ENCODE results near the gene FANK1. TPM values are rescaled to one million over a fixed set of nuclear protein-coding genes. Genes with fewer than 3 reads are reported as not detected.

FANK1 gene
- total RNA-seq, 5 donors from 2014 or later (not counting 1 experiment from before 2014, with no cell fraction given), result 1.3 to 3.3 (median 2.2) TPM; not detected in 1

- POLR2A ChIA-PET, result no interaction called here
- no peak for DNase-seq
- H3K9me3 ChIP-seq, result no peaks in the 10 kb centered on the region
- CTCF ChIA-PET, result interaction anchor here (0.6 to 0.9 kb wide), 2 partner anchors 461 to 1869 kb away, joined by 3 read pairs; no protein-coding TSS in a partner anchor
- H3K4me1 ChIP-seq (ENCODE audit: control insufficient read depth in 1 of 2, extremely low read depth in 1 of 2, insufficient read depth in 2 of 2, low read length in 2 of 2), result no peaks in the 10 kb centered on the region
- no peak overlapping the region for H3K27ac ChIP-seq (ENCODE audit: low read length)
- H3K27me3 Mint-ChIP-seq, result peaks cover 3 to 16% of the 10 kb centered on the region in 2 donors
- H3K9me3 Mint-ChIP-seq, result no peaks in the 10 kb centered on the region
- H3K27me3 ChIP-seq (replicated peaks in 1 of 2; ENCODE audit: control insufficient read depth in 2 of 2, extremely low read depth in 1 of 2, insufficient read depth in 2 of 2, low read length in 1 of 2), result peaks cover 0 to 5% of the 10 kb centered on the region in 2 experiments
- H3K36me3 Mint-ChIP-seq, result no peaks in the 10 kb centered on the region
- H3K4me1 Mint-ChIP-seq, result peaks cover 0 to 2% (median 0%) of the 10 kb centered on the region in 3 donors
- no peak overlapping the region for H3K4me3 ChIP-seq (ENCODE audit: control insufficient read depth in 1 of 2, extremely low read depth in 1 of 2, low read length in 1 of 2)
- no peak overlapping the region for H3K27ac Mint-ChIP-seq
- 66% methylated on average over 2 of the region's 5 CpGs for WGBS (ENCODE audit: insufficient coverage)
- H3K4me3 Mint-ChIP-seq, result no peak overlapping the region
- no peaks in the 10 kb centered on the region for H3K36me3 ChIP-seq (ENCODE audit: control insufficient read depth in 2 of 2, extremely low read depth in 1 of 2, insufficient read depth in 1 of 2, low read length in 1 of 2)
- no peak for ATAC-seq (replicated peaks in 1 of 4)
Observed at GRCh38 chr10:125985557-125986240, 89.3 kb downstream of the FANK1 start.

GRCh38 chr10:125989791-125990190, 93.4 kb downstream of the FANK1 start:
- ATAC-seq (replicated peaks in 1 of 4), result no peak
- Histone ChIP-seq H3K36me3 (ENCODE audit: control insufficient read depth in 2 of 2, extremely low read depth in 1 of 2, insufficient read depth in 1 of 2, low read length in 1 of 2) (no peaks in the 10 kb centered on the region), H3K4me1 (ENCODE audit: control insufficient read depth in 1 of 2, extremely low read depth in 1 of 2, insufficient read depth in 2 of 2, low read length in 2 of 2) (no peaks in the 10 kb centered on the region), H3K27ac (ENCODE audit: low read length) (no peak overlapping the region), H3K27me3 (replicated peaks in 1 of 2; ENCODE audit: control insufficient read depth in 2 of 2, extremely low read depth in 1 of 2, insufficient read depth in 2 of 2, low read length in 1 of 2) (peaks cover 0 to 5% of the 10 kb centered on the region in 2 experiments), H3K4me3 (ENCODE audit: control insufficient read depth in 1 of 2, extremely low read depth in 1 of 2, low read length in 1 of 2) (no peak overlapping the region), H3K9me3 (no peaks in the 10 kb centered on the region)
- Mint-ChIP-seq H3K4me3 (no peak overlapping the region), H3K9me3 (no peaks in the 10 kb centered on the region), H3K27me3 (peaks cover 0 to 1% of the 10 kb centered on the region in 2 donors), H3K36me3 (no peaks in the 10 kb centered on the region), H3K27ac (no peak overlapping the region), H3K4me1 (no peaks in the 10 kb centered on the region)
- WGBS (ENCODE audit: insufficient coverage), result 93% methylated on average over 4 of the region's 5 CpGs
- no peak for DNase-seq
- POLR2A ChIA-PET, result no interaction called here
- CTCF ChIA-PET, result no interaction called here

- no peak overlapping the region for H3K4me3 Mint-ChIP-seq
- no peaks in the 10 kb centered on the region for H3K4me1 Mint-ChIP-seq
- Histone ChIP-seq H3K9me3 (no peaks in the 10 kb centered on the region), H3K27ac (ENCODE audit: low read length) (no peak overlapping the region), H3K4me3 (ENCODE audit: control insufficient read depth in 1 of 2, extremely low read depth in 1 of 2, low read length in 1 of 2) (no peak overlapping the region), H3K36me3 (ENCODE audit: control insufficient read depth in 2 of 2, extremely low read depth in 1 of 2, insufficient read depth in 1 of 2, low read length in 1 of 2) (no peaks in the 10 kb centered on the region), H3K27me3 (replicated peaks in 1 of 2; ENCODE audit: control insufficient read depth in 2 of 2, extremely low read depth in 1 of 2, insufficient read depth in 2 of 2, low read length in 1 of 2) (peaks cover 0 to 5% of the 10 kb centered on the region in 2 experiments), H3K4me1 (ENCODE audit: control insufficient read depth in 1 of 2, extremely low read depth in 1 of 2, insufficient read depth in 2 of 2, low read length in 2 of 2) (no peaks in the 10 kb centered on the region)
- H3K27ac Mint-ChIP-seq, result no peak overlapping the region
- DNase-seq (no peak), ATAC-seq (replicated peaks in 1 of 4) (no peak)
- peaks cover 4% of the 10 kb centered on the region in 2 donors for H3K27me3 Mint-ChIP-seq
- no peaks in the 10 kb centered on the region for H3K9me3 Mint-ChIP-seq
- ChIA-PET CTCF (no interaction called here), POLR2A (no interaction called here)
- 93% methylated on average over 2 of the region's 2 CpGs for WGBS (ENCODE audit: insufficient coverage)
- no peaks in the 10 kb centered on the region for H3K36me3 Mint-ChIP-seq
Observed at GRCh38 chr10:125990974-125991373, 94.6 kb downstream of the FANK1 start.

GRCh38 chr10:125991392-125991791, 95.0 kb downstream of the FANK1 start:
- Mint-ChIP-seq H3K4me1 (no peaks in the 10 kb centered on the region), H3K36me3 (no peaks in the 10 kb centered on the region), H3K9me3 (no peaks in the 10 kb centered on the region), H3K4me3 (no peak overlapping the region), H3K27me3 (peaks cover 4% of the 10 kb centered on the region in 2 donors), H3K27ac (no peak overlapping the region)
- Histone ChIP-seq H3K9me3 (no peaks in the 10 kb centered on the region), H3K4me3 (ENCODE audit: control insufficient read depth in 1 of 2, extremely low read depth in 1 of 2, low read length in 1 of 2) (no peak overlapping the region), H3K27ac (ENCODE audit: low read length) (no peak overlapping the region), H3K27me3 (replicated peaks in 1 of 2; ENCODE audit: control insufficient read depth in 2 of 2, extremely low read depth in 1 of 2, insufficient read depth in 2 of 2, low read length in 1 of 2) (peaks cover 0 to 5% of the 10 kb centered on the region in 2 experiments), H3K36me3 (ENCODE audit: control insufficient read depth in 2 of 2, extremely low read depth in 1 of 2, insufficient read depth in 1 of 2, low read length in 1 of 2) (no peaks in the 10 kb centered on the region), H3K4me1 (ENCODE audit: control insufficient read depth in 1 of 2, extremely low read depth in 1 of 2, insufficient read depth in 2 of 2, low read length in 2 of 2) (no peaks in the 10 kb centered on the region)
- ChIA-PET CTCF (no interaction called here), POLR2A (no interaction called here)
- ATAC-seq (replicated peaks in 1 of 4), result no peak
- WGBS (ENCODE audit: insufficient coverage), result no CpG with 5 or more reads among the region's 1 CpG
- DNase-seq, result no peak

- Mint-ChIP-seq H3K27me3 (peaks cover 4 to 5% of the 10 kb centered on the region in 2 donors), H3K9me3 (no peaks in the 10 kb centered on the region), H3K36me3 (no peaks in the 10 kb centered on the region), H3K4me1 (no peaks in the 10 kb centered on the region), H3K27ac (no peak overlapping the region), H3K4me3 (no peak overlapping the region)
- CTCF ChIA-PET, result no interaction called here
- H3K4me3 ChIP-seq (ENCODE audit: control insufficient read depth in 1 of 2, extremely low read depth in 1 of 2, low read length in 1 of 2), result no peak overlapping the region
- no peaks in the 10 kb centered on the region for H3K36me3 ChIP-seq (ENCODE audit: control insufficient read depth in 2 of 2, extremely low read depth in 1 of 2, insufficient read depth in 1 of 2, low read length in 1 of 2)
- H3K9me3 ChIP-seq, result no peaks in the 10 kb centered on the region
- H3K4me1 ChIP-seq (ENCODE audit: control insufficient read depth in 1 of 2, extremely low read depth in 1 of 2, insufficient read depth in 2 of 2, low read length in 2 of 2), result no peaks in the 10 kb centered on the region
- no peak for DNase-seq
- peaks cover 0 to 5% of the 10 kb centered on the region in 2 experiments for H3K27me3 ChIP-seq (replicated peaks in 1 of 2; ENCODE audit: control insufficient read depth in 2 of 2, extremely low read depth in 1 of 2, insufficient read depth in 2 of 2, low read length in 1 of 2)
- no peak for ATAC-seq (replicated peaks in 1 of 4)
- H3K27ac ChIP-seq (ENCODE audit: low read length), result no peak overlapping the region
- POLR2A ChIA-PET, result no interaction called here
- 90% methylated on average over 3 of the region's 7 CpGs for WGBS (ENCODE audit: insufficient coverage)
Observed at GRCh38 chr10:125992254-125992653, 95.9 kb downstream of the FANK1 start.

GRCh38 chr10:125994601-125995000, 98.2 kb downstream of the FANK1 start:
- Histone ChIP-seq H3K27me3 (replicated peaks in 1 of 2; ENCODE audit: control insufficient read depth in 2 of 2, extremely low read depth in 1 of 2, insufficient read depth in 2 of 2, low read length in 1 of 2) (peaks cover 0 to 2% of the 10 kb centered on the region in 2 experiments), H3K9me3 (no peaks in the 10 kb centered on the region), H3K4me3 (ENCODE audit: control insufficient read depth in 1 of 2, extremely low read depth in 1 of 2, low read length in 1 of 2) (no peak overlapping the region), H3K36me3 (ENCODE audit: control insufficient read depth in 2 of 2, extremely low read depth in 1 of 2, insufficient read depth in 1 of 2, low read length in 1 of 2) (no peaks in the 10 kb centered on the region), H3K27ac (ENCODE audit: low read length) (no peak overlapping the region), H3K4me1 (ENCODE audit: control insufficient read depth in 1 of 2, extremely low read depth in 1 of 2, insufficient read depth in 2 of 2, low read length in 2 of 2) (no peaks in the 10 kb centered on the region)
- 95% methylated on average over 4 of the region's 6 CpGs for WGBS (ENCODE audit: insufficient coverage)
- POLR2A ChIA-PET, result no interaction called here
- DNase-seq, result no peak
- Mint-ChIP-seq H3K27me3 (peaks cover 4 to 5% of the 10 kb centered on the region in 2 donors), H3K27ac (no peak overlapping the region), H3K9me3 (no peaks in the 10 kb centered on the region), H3K36me3 (no peaks in the 10 kb centered on the region), H3K4me3 (no peak overlapping the region), H3K4me1 (peaks cover 0 to 4% (median 3%) of the 10 kb centered on the region in 3 donors)
- ATAC-seq (replicated peaks in 1 of 4), result no peak
- CTCF ChIA-PET, result no interaction called here

All from T-cell (primary cell).